Measurements from ENCODE around the gene NSFL1C.
A peak's percentile ranks its signal among the peaks of the same experiment; 100 is the strongest.
"Not testable (repeated sequence)": the region's sequence is repeated elsewhere in the genome, so short reads cannot be mapped to it uniquely, and the experiment has no call there.

NSFL1C gene

GRCh38 chr20:1422753-1423152 lies 43.9 kb downstream of the NSFL1C start:
- no peak for DNase-seq

- DNase-seq, result no peak
Measured at GRCh38 chr20:1420066-1420465, 46.6 kb downstream of the NSFL1C start.

- no peak for DNase-seq
Measured at GRCh38 chr20:1418350-1418749, 48.3 kb downstream of the NSFL1C start.

- no peak for DNase-seq
Measured at GRCh38 chr20:1417790-1418189, 48.9 kb downstream of the NSFL1C start.

GRCh38 chr20:1417273-1417672 lies 49.4 kb downstream of the NSFL1C start:
- DNase-seq, result no peak

- DNase-seq, result no peak
Measured at GRCh38 chr20:1415667-1416468, 50.8 kb downstream of the NSFL1C start.

- DNase-seq, result no peak
Measured at GRCh38 chr20:1414982-1415381, 51.7 kb downstream of the NSFL1C start.

- DNase-seq, result no peak
Measured at GRCh38 chr20:1405801-1406200, 60.8 kb downstream of the NSFL1C start.

- DNase-seq, result no peak
Measured at GRCh38 chr20:1403624-1404023, 63.0 kb downstream of the NSFL1C start.

- no peak for DNase-seq
Measured at GRCh38 chr20:1402149-1402548, 64.5 kb downstream of the NSFL1C start.

- no peak for DNase-seq
Measured at GRCh38 chr20:1401451-1401907, 65.2 kb downstream of the NSFL1C start.

- DNase-seq, result not testable (repeated sequence)
Measured at GRCh38 chr20:1399678-1400366, 66.8 kb downstream of the NSFL1C start.

GRCh38 chr20:1398185-1398584 lies 68.5 kb downstream of the NSFL1C start:
- DNase-seq, result not testable (repeated sequence)

- no peak for DNase-seq
Measured at GRCh38 chr20:1397710-1398109, 68.9 kb downstream of the NSFL1C start.

- DNase-seq, result no peak
Measured at GRCh38 chr20:1396702-1397101, 69.9 kb downstream of the NSFL1C start.

- DNase-seq, result no peak
Measured at GRCh38 chr20:1396264-1396663, 70.4 kb downstream of the NSFL1C start.

- no peak for DNase-seq
Measured at GRCh38 chr20:1394686-1395085, 72.0 kb downstream of the NSFL1C start.

- no peak for DNase-seq
Measured at GRCh38 chr20:1393507-1393882, 73.2 kb downstream of the NSFL1C start.

GRCh38 chr20:1392693-1393506 lies 73.7 kb downstream of the NSFL1C start, which contains the start of gene FKBP1A:
FKBP1A (minus strand) TSS chr20:1393054; CDS start chr20:1392998, 56 bp downstream.
- DNase-seq, result peak; percentile 83

GRCh38 chr20:1392443-1392692 lies 74.3 kb downstream of the NSFL1C start:
- no peak for DNase-seq

Measured in NCI-H1436 (cell line).